HL-60 (cell line): ENCODE measurements around the gene CTH.
"Not testable (repeated sequence)": the region's sequence is repeated elsewhere in the genome, so short reads cannot be mapped to it uniquely, and the experiment has no call there.

Experiments used
- DNase-seq, 2 experiments: peaks; one replicate each; pipeline ENCODE4 v3.0.0-alpha.2; 2010 to 2020; ENCODE audit warnings: low read depth in 1 of 2, low spot score in 1 of 2
- H3K27ac ChIP-seq: fragments of 250-450 bp; sonication (Bioruptor Pico); replicated peaks from 2 replicates; pipeline ENCODE4 v1.5.1; 2020; ENCODE audit warnings: mild to moderate bottlenecking, moderate library complexity
- H3K27me3 ChIP-seq: fragments of 250-450 bp; sonication (Bioruptor Pico); 2 replicates; pipeline ENCODE4 v1.5.1; 2021; ENCODE audit warnings: mild to moderate bottlenecking, moderate library complexity; ENCODE audit not compliant: insufficient read depth, poor library complexity, severe bottlenecking
- H3K4me3 ChIP-seq: replicated peaks from 2 replicates; pipeline ENCODE4 v1.5.1; 2011; ENCODE audit warnings: mild to moderate bottlenecking, control low read depth, low read length; ENCODE audit not compliant: insufficient read depth
- GABPA ChIP-seq: IDR thresholded peaks from 2 replicates; pipeline ENCODE4 v1.6.1; 2012; ENCODE audit warnings: low read depth
- POLR2AphosphoS5 ChIP-seq: IDR thresholded peaks from 2 replicates; pipeline ENCODE4 v1.6.1; 2012; ENCODE audit warnings: low read depth
- SPI1 ChIP-seq: IDR thresholded peaks from 2 replicates; pipeline ENCODE4 v1.6.1; 2012; ENCODE audit warnings: low read depth, mild to moderate bottlenecking, borderline replicate concordance
- TF ChIP-seq, protein P1 (sequence below): IDR thresholded peaks from 2 replicates; pipeline ENCODE4 v1.6.1; 2012; ENCODE audit warnings: low read depth; ENCODE audit not compliant: insufficient replicate concordance
- TF ChIP-seq, protein P2 (sequence below): IDR thresholded peaks from one replicate; pipeline ENCODE4 v1.5.1; 2011; ENCODE audit warnings: low read length, control low read depth, inconsistent platforms; ENCODE audit not compliant: insufficient read depth

The CTH gene

DNA sequence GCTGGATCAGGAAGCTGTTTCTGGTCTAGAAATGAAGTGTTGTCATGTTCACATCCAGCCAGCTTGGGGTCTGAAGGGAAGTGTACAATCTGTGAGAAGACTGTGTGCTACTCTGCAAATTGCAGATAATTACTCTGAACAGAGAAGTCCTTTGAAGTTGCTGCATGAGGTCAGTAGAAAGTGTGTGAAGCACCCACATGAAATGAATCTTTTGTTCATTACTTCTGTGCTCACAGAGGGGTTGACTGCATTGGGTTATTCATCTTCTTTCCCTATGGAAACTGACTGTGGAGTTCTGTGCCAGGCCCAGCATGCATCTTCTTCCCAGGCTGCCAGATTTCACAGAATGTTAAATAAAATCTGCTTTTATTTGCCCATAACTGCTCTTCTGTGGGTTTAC, 47.1 kb downstream of the CTH start:
- no peak overlapping the region for H3K27ac ChIP-seq
- TF ChIP-seq SPI1, result peak; percentile 45; the same call in 1 of the 2 replicates
- TF ChIP-seq, protein P1, sequence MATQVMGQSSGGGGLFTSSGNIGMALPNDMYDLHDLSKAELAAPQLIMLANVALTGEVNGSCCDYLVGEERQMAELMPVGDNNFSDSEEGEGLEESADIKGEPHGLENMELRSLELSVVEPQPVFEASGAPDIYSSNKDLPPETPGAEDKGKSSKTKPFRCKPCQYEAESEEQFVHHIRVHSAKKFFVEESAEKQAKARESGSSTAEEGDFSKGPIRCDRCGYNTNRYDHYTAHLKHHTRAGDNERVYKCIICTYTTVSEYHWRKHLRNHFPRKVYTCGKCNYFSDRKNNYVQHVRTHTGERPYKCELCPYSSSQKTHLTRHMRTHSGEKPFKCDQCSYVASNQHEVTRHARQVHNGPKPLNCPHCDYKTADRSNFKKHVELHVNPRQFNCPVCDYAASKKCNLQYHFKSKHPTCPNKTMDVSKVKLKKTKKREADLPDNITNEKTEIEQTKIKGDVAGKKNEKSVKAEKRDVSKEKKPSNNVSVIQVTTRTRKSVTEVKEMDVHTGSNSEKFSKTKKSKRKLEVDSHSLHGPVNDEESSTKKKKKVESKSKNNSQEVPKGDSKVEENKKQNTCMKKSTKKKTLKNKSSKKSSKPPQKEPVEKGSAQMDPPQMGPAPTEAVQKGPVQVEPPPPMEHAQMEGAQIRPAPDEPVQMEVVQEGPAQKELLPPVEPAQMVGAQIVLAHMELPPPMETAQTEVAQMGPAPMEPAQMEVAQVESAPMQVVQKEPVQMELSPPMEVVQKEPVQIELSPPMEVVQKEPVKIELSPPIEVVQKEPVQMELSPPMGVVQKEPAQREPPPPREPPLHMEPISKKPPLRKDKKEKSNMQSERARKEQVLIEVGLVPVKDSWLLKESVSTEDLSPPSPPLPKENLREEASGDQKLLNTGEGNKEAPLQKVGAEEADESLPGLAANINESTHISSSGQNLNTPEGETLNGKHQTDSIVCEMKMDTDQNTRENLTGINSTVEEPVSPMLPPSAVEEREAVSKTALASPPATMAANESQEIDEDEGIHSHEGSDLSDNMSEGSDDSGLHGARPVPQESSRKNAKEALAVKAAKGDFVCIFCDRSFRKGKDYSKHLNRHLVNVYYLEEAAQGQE, result no peak
- DNase-seq, result peak in 1 of 2 experiments; percentile 15
- no peak overlapping the region for H3K4me3 ChIP-seq
- H3K27me3 ChIP-seq, result no peaks in the 10 kb centered on the region

DNA sequence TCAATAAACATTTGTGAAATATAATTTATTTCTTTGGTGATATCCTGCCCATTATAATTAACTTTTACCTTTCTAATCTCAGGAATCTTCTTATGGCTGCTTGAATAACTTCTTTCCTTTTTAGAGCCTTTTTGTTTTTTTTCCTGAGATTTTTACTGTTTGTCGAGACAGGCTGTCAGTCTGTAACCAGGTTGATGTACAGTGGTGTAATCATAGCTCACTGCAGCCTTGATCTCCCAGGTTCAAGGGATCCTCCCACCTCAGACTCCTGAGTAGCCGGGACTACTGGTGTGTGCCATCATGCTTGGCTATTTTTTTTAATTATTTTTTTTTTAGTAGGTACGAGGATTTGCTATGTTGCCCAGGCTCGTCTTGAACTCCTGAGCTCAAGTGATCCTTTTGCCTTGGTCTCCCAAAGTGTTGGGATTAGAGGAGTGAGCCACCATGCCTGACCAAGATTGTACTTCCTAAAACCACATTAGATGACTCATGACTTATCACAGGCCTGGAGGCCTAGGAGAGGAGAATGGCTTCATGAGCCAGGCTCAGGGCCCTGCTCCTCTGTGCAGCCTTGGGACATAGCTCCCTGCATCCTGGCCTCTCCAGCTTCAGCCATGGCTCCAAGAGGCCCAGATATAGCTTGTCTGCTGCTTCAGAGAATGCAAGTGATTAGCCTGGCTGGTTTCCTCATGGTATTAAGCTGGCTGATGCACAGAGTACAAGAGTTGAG, 48.6 kb downstream of the CTH start:
- DNase-seq, result no peak
- H3K4me3 ChIP-seq, result no peak overlapping the region
- TF ChIP-seq POLR2AphosphoS5 (no peak), GABPA (no peak), SPI1 (no peak)
- TF ChIP-seq, protein P1, result no peak
- TF ChIP-seq, protein P2, sequence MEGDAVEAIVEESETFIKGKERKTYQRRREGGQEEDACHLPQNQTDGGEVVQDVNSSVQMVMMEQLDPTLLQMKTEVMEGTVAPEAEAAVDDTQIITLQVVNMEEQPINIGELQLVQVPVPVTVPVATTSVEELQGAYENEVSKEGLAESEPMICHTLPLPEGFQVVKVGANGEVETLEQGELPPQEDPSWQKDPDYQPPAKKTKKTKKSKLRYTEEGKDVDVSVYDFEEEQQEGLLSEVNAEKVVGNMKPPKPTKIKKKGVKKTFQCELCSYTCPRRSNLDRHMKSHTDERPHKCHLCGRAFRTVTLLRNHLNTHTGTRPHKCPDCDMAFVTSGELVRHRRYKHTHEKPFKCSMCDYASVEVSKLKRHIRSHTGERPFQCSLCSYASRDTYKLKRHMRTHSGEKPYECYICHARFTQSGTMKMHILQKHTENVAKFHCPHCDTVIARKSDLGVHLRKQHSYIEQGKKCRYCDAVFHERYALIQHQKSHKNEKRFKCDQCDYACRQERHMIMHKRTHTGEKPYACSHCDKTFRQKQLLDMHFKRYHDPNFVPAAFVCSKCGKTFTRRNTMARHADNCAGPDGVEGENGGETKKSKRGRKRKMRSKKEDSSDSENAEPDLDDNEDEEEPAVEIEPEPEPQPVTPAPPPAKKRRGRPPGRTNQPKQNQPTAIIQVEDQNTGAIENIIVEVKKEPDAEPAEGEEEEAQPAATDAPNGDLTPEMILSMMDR, result no peak
- H3K27me3 ChIP-seq, result no peaks in the 10 kb centered on the region
- H3K27ac ChIP-seq, result no peak overlapping the region; the same call in 1 of the 2 replicates

DNA sequence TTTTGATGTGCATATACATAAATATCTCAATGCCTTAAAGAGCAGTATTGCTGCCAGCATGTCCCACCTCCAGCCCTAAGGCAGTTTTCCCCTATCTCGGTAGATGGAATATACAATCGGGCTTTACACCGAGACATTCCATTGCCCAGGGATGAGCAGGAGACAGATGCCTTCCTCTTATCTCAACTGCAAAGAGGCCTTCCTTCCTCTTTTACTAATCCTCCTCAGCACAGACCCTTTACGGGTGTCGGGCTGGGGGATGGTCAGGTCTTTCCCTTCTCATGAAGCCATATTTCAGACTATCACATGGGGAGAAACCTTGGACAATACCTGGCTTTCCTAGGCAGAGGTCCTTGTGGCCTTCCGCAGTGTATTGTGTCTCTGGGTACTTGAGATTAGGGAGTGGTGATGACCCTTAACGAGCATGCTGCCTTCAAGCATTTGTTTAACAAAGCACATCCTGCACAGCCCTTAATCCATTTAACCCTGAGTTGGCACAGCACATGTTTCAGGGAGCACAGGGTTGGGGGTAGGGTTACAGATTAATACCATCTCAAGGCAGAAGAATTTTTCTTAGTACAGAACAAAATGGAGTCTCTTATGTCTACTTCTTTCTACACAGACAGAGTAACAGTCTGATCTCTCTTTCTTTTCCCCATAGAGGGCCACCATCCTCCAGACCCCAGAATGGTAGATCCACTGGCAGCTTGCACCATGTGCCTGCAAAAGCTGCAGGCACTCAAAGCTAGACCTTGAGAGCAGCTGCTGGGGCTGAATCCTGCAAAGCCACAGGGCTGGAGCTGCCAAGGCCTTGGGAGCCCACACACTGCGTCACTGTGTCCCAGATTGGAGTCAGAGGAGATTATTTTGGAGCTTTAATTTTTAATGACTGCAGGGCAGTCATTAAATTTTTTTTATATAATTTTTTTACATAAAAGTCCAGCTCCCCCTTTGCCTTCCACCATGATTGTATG, 50.0 kb downstream of the CTH start:
- H3K27me3 ChIP-seq, H3K4me3 ChIP-seq, H3K27ac ChIP-seq: not testable (repeated sequence)
- DNase-seq, result peak in 1 of 2 experiments; percentile 23
- TF ChIP-seq SPI1, result peak; percentile 38; the same call in 1 of the 2 replicates

DNA sequence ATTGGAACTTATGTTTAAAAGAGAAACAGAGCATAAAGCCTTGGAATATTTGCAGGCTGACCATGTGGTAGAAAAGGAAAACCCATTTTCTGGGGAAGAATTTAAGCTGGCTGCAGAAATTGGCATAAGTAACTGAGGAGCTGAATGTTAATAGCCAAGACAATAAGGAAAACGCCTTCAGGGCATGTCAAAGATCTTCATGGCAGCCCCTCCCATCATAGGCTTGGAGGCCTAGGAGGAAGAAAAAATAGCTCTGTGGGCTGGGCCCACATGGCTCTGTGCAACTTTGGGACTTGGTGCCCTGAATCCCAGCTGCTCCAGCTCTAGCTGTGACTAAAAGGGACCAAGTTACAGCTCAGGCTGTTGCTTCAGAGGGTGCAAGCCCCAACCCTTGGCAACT, 51.5 kb downstream of the CTH start:
- H3K4me3 ChIP-seq, result no peak overlapping the region
- H3K27ac ChIP-seq, result no peak overlapping the region
- TF ChIP-seq, protein P1, result no peak
- TF ChIP-seq, protein P2, result no peak
- no peak for TF ChIP-seq SPI1
- TF ChIP-seq GABPA, result no peak
- TF ChIP-seq POLR2AphosphoS5, result no peak
- no peak for DNase-seq
- no peaks in the 10 kb centered on the region for H3K27me3 ChIP-seq
